Activated B cell treated with CpG ODN at 0.5 μM for 24 hours (primary cell): ENCODE data around the gene LRATD1. TPM values are rescaled to one million over a fixed set of nuclear protein-coding genes. Genes with fewer than 3 reads are reported as not detected.

Experiments used
- ATAC-seq: fragments of 200-7000 bp; cut with Tn5 transposase; one replicate; pipeline ENCODE4 v1.10.0; 2021; ENCODE audit warnings: low read depth, mild to moderate bottlenecking, moderate library complexity
- CTCF ChIA-PET: fragments of 350-600 bp; sonication (Branson Sonifier 250); formaldehyde crosslinking; loops from one replicate; lab custom pipeline; 2021; ENCODE audit warnings: antibody characterized with exemption; lab: Charles Lee
- POLR2A ChIA-PET: fragments of 350-600 bp; sonication (Branson Sonifier 250); formaldehyde crosslinking; loops from one replicate; lab custom pipeline; 2021; ENCODE audit warnings: antibody characterized with exemption; lab: Charles Lee
- DNase-seq: peaks from one replicate; pipeline ENCODE4 v3.0.0; 2022
- H3K27ac Mint-ChIP-seq: one replicate; pipeline ENCODE4 v1.8.0; 2020; ENCODE audit warnings: mixed read lengths
- H3K27me3 Mint-ChIP-seq: one replicate; pipeline ENCODE4 v1.8.0; 2021; ENCODE audit warnings: mixed read lengths
- H3K36me3 Mint-ChIP-seq: one replicate; pipeline ENCODE4 v1.8.0; 2021; ENCODE audit warnings: low read depth, mixed read lengths
- H3K4me1 Mint-ChIP-seq: one replicate; pipeline ENCODE4 v1.8.0; 2021; ENCODE audit warnings: mixed read lengths
- H3K4me3 Mint-ChIP-seq: one replicate; pipeline ENCODE4 v1.8.0; 2020; ENCODE audit warnings: mild to moderate bottlenecking, mixed read lengths
- H3K9me3 Mint-ChIP-seq: one replicate; pipeline ENCODE4 v1.8.0; 2020; ENCODE audit warnings: mixed read lengths
- CTCF ChIP-seq: fragments of 200-600 bp; IDR thresholded peaks from one replicate; pipeline ENCODE4 v1.8.0; 2022; ENCODE audit warnings: antibody characterized with exemption, mild to moderate bottlenecking
- intact Hi-C: fragments of 100-400 bp; cut with micrococcal nuclease; formaldehyde crosslinking; loops from one replicate; pipeline ENCODE4 v1.15.1; 2024
- total RNA-seq: library from RNA; stranded (reverse); gene quantifications from 2 replicates; pipeline ENCODE4 v1.2.3, GENCODE V29; 2022

Gene LRATD1
- not detected in 2 replicates for total RNA-seq

GRCh38 chr2:14632133-14632936 lies at the start of gene LRATD1:
TSS of gene LRATD1 (plus strand) at chr2:14632717. CDS start at chr2:14633980, 1,263 bp downstream.
- Mint-ChIP-seq H3K4me3 (no peak within 1 kb of the TSS), H3K27me3 (peaks cover 41% of the 10 kb centered on the region), H3K27ac (no peak within 1 kb of the TSS), H3K9me3 (no peaks in the 10 kb centered on the region), H3K36me3 (no peaks in the 10 kb centered on the region), H3K4me1 (no peaks in the 10 kb centered on the region)
- POLR2A ChIA-PET: no interaction called here
- DNase-seq (no peak), ATAC-seq (no peak)
- CTCF ChIA-PET: no interaction called here
- intact Hi-C loops: no loop called here
- no peak for TF ChIP-seq CTCF

- Mint-ChIP-seq H3K4me1 (no peaks in the 10 kb centered on the region), H3K27me3 (no peaks in the 10 kb centered on the region), H3K9me3 (no peaks in the 10 kb centered on the region), H3K27ac (no peak overlapping the region), H3K4me3 (no peak overlapping the region), H3K36me3 (no peaks in the 10 kb centered on the region)
- DNase-seq (no peak), ATAC-seq (no peak)
- ChIA-PET POLR2A (no interaction called here), CTCF (no interaction called here)
- intact Hi-C loops: no loop called here
- TF ChIP-seq CTCF: no peak
Observed at GRCh38 chr2:14583059-14583458, 49.5 kb upstream of the LRATD1 start.

GRCh38 chr2:14583802-14584201 lies 48.7 kb upstream of the LRATD1 start:
- Mint-ChIP-seq H3K4me3 (no peak overlapping the region), H3K36me3 (no peaks in the 10 kb centered on the region), H3K9me3 (no peaks in the 10 kb centered on the region), H3K27me3 (no peaks in the 10 kb centered on the region), H3K4me1 (no peaks in the 10 kb centered on the region), H3K27ac (no peak overlapping the region)
- ATAC-seq: no peak
- ChIA-PET CTCF (no interaction called here), POLR2A (no interaction called here)
- DNase-seq: no peak
- intact Hi-C loops: no loop called here
- TF ChIP-seq CTCF: no peak

- no peaks in the 10 kb centered on the region for H3K9me3 Mint-ChIP-seq
- intact Hi-C loops: no loop called here
- H3K4me1 Mint-ChIP-seq: no peaks in the 10 kb centered on the region
- H3K27ac Mint-ChIP-seq: no peak overlapping the region
- no peak for ATAC-seq
- POLR2A ChIA-PET: no interaction called here
- no peak for DNase-seq
- no peaks in the 10 kb centered on the region for H3K36me3 Mint-ChIP-seq
- CTCF ChIA-PET: no interaction called here
- no peak overlapping the region for H3K4me3 Mint-ChIP-seq
- no peak for TF ChIP-seq CTCF
- no peaks in the 10 kb centered on the region for H3K27me3 Mint-ChIP-seq
Observed at GRCh38 chr2:14587119-14587518, 45.4 kb upstream of the LRATD1 start.

GRCh38 chr2:14601156-14601770 lies 31.3 kb upstream of the LRATD1 start:
- ATAC-seq: no peak
- Mint-ChIP-seq H3K27ac (no peak overlapping the region), H3K36me3 (no peaks in the 10 kb centered on the region)

More at GRCh38 chr2:14601156-14601770, 31.3 kb upstream of the LRATD1 start:
- ChIA-PET CTCF (no interaction called here), POLR2A (no interaction called here)
- TF ChIP-seq CTCF: no peak
- no peaks in the 10 kb centered on the region for H3K9me3 Mint-ChIP-seq
- H3K27me3 Mint-ChIP-seq: no peaks in the 10 kb centered on the region
- no peak overlapping the region for H3K4me3 Mint-ChIP-seq
- intact Hi-C loops: no loop called here
- H3K4me1 Mint-ChIP-seq: no peaks in the 10 kb centered on the region
- no peak for DNase-seq
